Measurements from ENCODE around the gene LHFPL6. TPM values are rescaled to one million over a fixed set of nuclear protein-coding genes. Genes with fewer than 3 reads are reported as not detected.

Gene LHFPL6
- total RNA-seq, 1 donor from 2014 or later = 31.7 TPM

GRCh38 chr13:39483326-39483725, 119.7 kb downstream of the LHFPL6 start:
- H3K27ac Mint-ChIP-seq = no peak overlapping the region
- no peaks in the 10 kb centered on the region for H3K27me3 Mint-ChIP-seq
- DNase-seq (ENCODE audit: extremely low spot score, unreplicated experiment) = no peak
- no peak overlapping the region for H3K4me3 Mint-ChIP-seq
- no peaks in the 10 kb centered on the region for H3K9me3 Mint-ChIP-seq
- H3K36me3 Mint-ChIP-seq = no peaks in the 10 kb centered on the region
- TF ChIP-seq CTCF (conservative IDR thresholded peaks at IDR 0.05) = no peak
- H3K4me1 Mint-ChIP-seq (ENCODE audit: unreplicated experiment) = peaks cover 9% of the 10 kb centered on the region

GRCh38 chr13:39481491-39481890, 121.5 kb downstream of the LHFPL6 start:
- Mint-ChIP-seq H3K9me3 (no peaks in the 10 kb centered on the region), H3K4me3 (no peak overlapping the region), H3K27ac (no peak overlapping the region), H3K4me1 (ENCODE audit: unreplicated experiment) (peaks cover 4% of the 10 kb centered on the region), H3K36me3 (no peaks in the 10 kb centered on the region), H3K27me3 (no peaks in the 10 kb centered on the region)
- no peak for DNase-seq (ENCODE audit: extremely low spot score, unreplicated experiment)
- no peak for TF ChIP-seq CTCF (conservative IDR thresholded peaks at IDR 0.05)

- TF ChIP-seq CTCF (conservative IDR thresholded peaks at IDR 0.05) = no peak
- Mint-ChIP-seq H3K27ac (no peak overlapping the region), H3K27me3 (no peaks in the 10 kb centered on the region), H3K4me3 (no peak overlapping the region), H3K36me3 (no peaks in the 10 kb centered on the region), H3K4me1 (ENCODE audit: unreplicated experiment) (no peaks in the 10 kb centered on the region), H3K9me3 (peaks cover 4% of the 10 kb centered on the region)
- DNase-seq (ENCODE audit: extremely low spot score, unreplicated experiment) = no peak
Observed at GRCh38 chr13:39474600-39474999, 128.4 kb downstream of the LHFPL6 start.

GRCh38 chr13:39469676-39470075, 133.3 kb downstream of the LHFPL6 start:
- no peaks in the 10 kb centered on the region for H3K36me3 Mint-ChIP-seq
- DNase-seq (ENCODE audit: extremely low spot score, unreplicated experiment) = no peak

GRCh38 chr13:39468306-39468705, 134.7 kb downstream of the LHFPL6 start:
- no peak for TF ChIP-seq CTCF (conservative IDR thresholded peaks at IDR 0.05)
- no peaks in the 10 kb centered on the region for H3K4me1 Mint-ChIP-seq (ENCODE audit: unreplicated experiment)
- no peaks in the 10 kb centered on the region for H3K36me3 Mint-ChIP-seq
- H3K9me3 Mint-ChIP-seq = peaks cover 4% of the 10 kb centered on the region
- no peak for DNase-seq (ENCODE audit: extremely low spot score, unreplicated experiment)
- H3K27ac Mint-ChIP-seq = no peak overlapping the region
- no peak overlapping the region for H3K4me3 Mint-ChIP-seq
- H3K27me3 Mint-ChIP-seq = no peaks in the 10 kb centered on the region

More at GRCh38 chr13:39469676-39470075, 133.3 kb downstream of the LHFPL6 start:
- no peaks in the 10 kb centered on the region for H3K27me3 Mint-ChIP-seq
- H3K27ac Mint-ChIP-seq = no peak overlapping the region
- no peak overlapping the region for H3K4me3 Mint-ChIP-seq
- H3K4me1 Mint-ChIP-seq (ENCODE audit: unreplicated experiment) = no peaks in the 10 kb centered on the region
- no peak for TF ChIP-seq CTCF (conservative IDR thresholded peaks at IDR 0.05)
- peaks cover 4% of the 10 kb centered on the region for H3K9me3 Mint-ChIP-seq

GRCh38 chr13:39463611-39464010, 139.4 kb downstream of the LHFPL6 start:
- Mint-ChIP-seq H3K27ac (no peak overlapping the region), H3K36me3 (no peaks in the 10 kb centered on the region), H3K27me3 (no peaks in the 10 kb centered on the region), H3K9me3 (no peaks in the 10 kb centered on the region), H3K4me1 (ENCODE audit: unreplicated experiment) (peaks cover 13% of the 10 kb centered on the region), H3K4me3 (no peak overlapping the region)
- TF ChIP-seq CTCF (conservative IDR thresholded peaks at IDR 0.05) = no peak
- no peak for DNase-seq (ENCODE audit: extremely low spot score, unreplicated experiment)

Measured in type B pancreatic cell (in vitro differentiated cells).